HepG2 (cell line): Measurements from ENCODE around the gene RBCK1. TPM values are rescaled to one million over a fixed set of nuclear protein-coding genes. Genes with fewer than 3 reads are reported as not detected.

ENCODE experiments used
- ATAC-seq: fragments of 200-7000 bp; cut with Tn5 transposase; 3 replicates; pipeline ENCODE4 v1.9.1; 2020; ENCODE audit warnings: mild to moderate bottlenecking, moderate library complexity
- BruUV-seq: library from RNA; stranded (reverse); fragments of 400-500 nt; replicated peaks from 2 replicates; lab custom pipeline; 2021; lab: Mats Ljungman, UMichigan
- CTCF ChIA-PET: fragments of 300-600 bp; formaldehyde crosslinking; extraction: SDS; loops from one replicate; lab custom pipeline; 2021; ENCODE audit warnings: low total read pairs, inconsistent platforms, low intra/inter-chr PET ratio; lab: Yijun Ruan, JAX
- POLR2A ChIA-PET: fragments of 350-600 bp; sonication (Branson Sonifier 250); formaldehyde crosslinking; loops from one replicate; lab custom pipeline; 2020; ENCODE audit warnings: antibody characterized with exemption, inconsistent platforms; lab: Yijun Ruan, JAX
- DNase-seq: peaks from one replicate; pipeline ENCODE4 v3.0.0-alpha.2; 2015; ENCODE audit warnings: low spot score
- FAIRE-seq: peaks from 3 replicates; lab custom pipeline; 2011; peaks lifted over from hg19 to GRCh38; lab: Jason Lieb, UNC
- H2AFZ ChIP-seq: one replicate; pipeline ENCODE4 v1.6.1; 2011; ENCODE audit warnings: low read length, inconsistent platforms
- H3K27ac ChIP-seq: fragments of 300-600 bp; 3 replicates; pipeline ENCODE4 v1.8.0; 2011; ENCODE audit warnings: mixed run types, mild to moderate bottlenecking, mixed read lengths, low read length, inconsistent platforms; ENCODE audit not compliant: insufficient read depth; ENCODE audit errors: extremely low read length
- H3K27me3 ChIP-seq, 2 experiments: fragments of 200-600 bp in 1 of 2; 2 replicates in 1 of 2; 3 replicates in 1 of 2; pipeline versions ENCODE4 v1.6.0 to v1.8.0; 2011; ENCODE audit warnings: low read length in 2 of 2, mild to moderate bottlenecking in 2 of 2, moderate library complexity in 2 of 2, inconsistent platforms in 1 of 2; ENCODE audit not compliant: insufficient read depth in 2 of 2, control insufficient read depth in 1 of 2
- H3K36me3 ChIP-seq, 2 experiments: fragments of 200-600 bp in 1 of 2; replicated peaks in 1 of 2; 2 replicates in 1 of 2; 3 replicates in 1 of 2; pipeline versions ENCODE4 v1.5.1 to v1.8.0; 2011; ENCODE audit warnings: low read length in 2 of 2, inconsistent platforms in 1 of 2; ENCODE audit not compliant: insufficient read depth in 2 of 2, control insufficient read depth in 1 of 2
- H3K4me1 ChIP-seq: 2 replicates; pipeline ENCODE4 v1.5.1; 2012; ENCODE audit warnings: low read length, inconsistent platforms; ENCODE audit not compliant: insufficient read depth
- H3K4me2 ChIP-seq: 2 replicates; pipeline ENCODE4 v1.6.0; 2011; ENCODE audit warnings: low read depth, low read length, inconsistent platforms
- H3K4me3 ChIP-seq, 3 experiments: fragments of 200-600 bp in 1 of 3; sonication (generic), shearing (Covaris generic) in 1 of 3; replicated peaks in 1 of 3; 2 replicates each; pipeline ENCODE4 v1.5.1; 2011 to 2016; ENCODE audit warnings: low read length in 3 of 3, inconsistent platforms in 2 of 3, low read depth in 2 of 3, mild to moderate bottlenecking in 2 of 3, control low read depth in 1 of 3, mixed read lengths in 1 of 3; ENCODE audit not compliant: insufficient read depth in 1 of 3
- H3K79me2 ChIP-seq: one replicate; pipeline ENCODE4 v1.6.1; 2011; ENCODE audit warnings: low read length, inconsistent platforms; ENCODE audit not compliant: insufficient read depth
- H3K9ac ChIP-seq: 2 replicates; pipeline ENCODE4 v1.6.0; 2011; ENCODE audit warnings: mild to moderate bottlenecking, low read depth, low read length, inconsistent platforms; ENCODE audit not compliant: insufficient read depth
- H3K9me3 ChIP-seq: 2 replicates; pipeline ENCODE4 v1.5.1; 2012; ENCODE audit warnings: mild to moderate bottlenecking, low read length
- H4K20me1 ChIP-seq: 2 replicates; pipeline ENCODE4 v1.6.0; 2011; ENCODE audit warnings: inconsistent platforms, mild to moderate bottlenecking, low read length, moderate library complexity; ENCODE audit not compliant: insufficient read depth
- CHCHD3 ChIP-seq: sonication (generic); formaldehyde crosslinking; IDR thresholded peaks from 2 replicates; pipeline ENCODE4 v1.8.0; 2022; ENCODE audit warnings: mild to moderate bottlenecking, missing genetic modification reagents, moderate library complexity
- HES4 ChIP-seq: sonication (generic); formaldehyde crosslinking; IDR thresholded peaks from 2 replicates; pipeline ENCODE4 v1.9.0; 2021; ENCODE audit warnings: mild to moderate bottlenecking, missing genetic modification reagents, borderline replicate concordance
- MEF2D ChIP-seq: sonication (generic); formaldehyde crosslinking; IDR thresholded peaks from 2 replicates; pipeline ENCODE4 v1.5.1; 2020; ENCODE audit warnings: mild to moderate bottlenecking, missing genetic modification reagents
- MYC ChIP-seq: sonication (generic); formaldehyde crosslinking; IDR thresholded peaks from 2 replicates; pipeline ENCODE4 v1.9.0; 2021; ENCODE audit warnings: missing genetic modification reagents, borderline replicate concordance
- NRL ChIP-seq: sonication (generic); formaldehyde crosslinking; IDR thresholded peaks from 2 replicates; pipeline ENCODE4 v1.5.0; 2020; ENCODE audit warnings: missing genetic modification reagents, mild to moderate bottlenecking, moderate library complexity, borderline replicate concordance
- POLR2A ChIP-seq, 2 experiments: IDR thresholded peaks; 2 replicates each; pipeline ENCODE4 v1.6.1; 2011; ENCODE audit warnings: low read depth in 2 of 2, low read length in 2 of 2, mild to moderate bottlenecking in 1 of 2, moderate library complexity in 1 of 2; ENCODE audit not compliant: insufficient read depth in 1 of 2
- POLR2AphosphoS5 ChIP-seq: IDR thresholded peaks from 2 replicates; pipeline ENCODE4 v1.6.1; 2012; ENCODE audit warnings: low read depth, low read length
- POLR2G ChIP-seq: fragments of 200-400 bp; formaldehyde crosslinking; IDR thresholded peaks from 2 replicates; pipeline ENCODE4 v1.6.1; 2018; ENCODE audit warnings: mild to moderate bottlenecking, low read depth, low read length, moderate library complexity
- RBM22 ChIP-seq: fragments of 200-400 bp; formaldehyde crosslinking; optimal IDR thresholded peaks from 2 replicates; pipeline ENCODE3; 2017; ENCODE audit warnings: mild to moderate bottlenecking, low read length, moderate library complexity
- RFX3 ChIP-seq: IDR thresholded peaks from 2 replicates; pipeline ENCODE4 v1.6.1; 2016; ENCODE audit warnings: missing biosample characterization, missing genetic modification reagents
- RXRA ChIP-seq: sonication (generic); formaldehyde crosslinking; IDR thresholded peaks from 2 replicates; pipeline ENCODE4 v1.5.1; 2020; ENCODE audit warnings: missing genetic modification reagents
- U2AF1 ChIP-seq: fragments of 200-400 bp; formaldehyde crosslinking; optimal IDR thresholded peaks from 2 replicates; pipeline ENCODE3; 2017; ENCODE audit warnings: mild to moderate bottlenecking, low read depth, low read length
- ZIK1 ChIP-seq: sonication (generic); formaldehyde crosslinking; IDR thresholded peaks from 2 replicates; pipeline ENCODE4 v1.5.0; 2020; ENCODE audit warnings: mild to moderate bottlenecking, low read depth, missing genetic modification reagents, borderline replicate concordance
- ZNF234 ChIP-seq: sonication (generic); formaldehyde crosslinking; conservative IDR thresholded peaks from 2 replicates; pipeline ENCODE4 v1.5.1; 2020; ENCODE audit warnings: mild to moderate bottlenecking, missing genetic modification reagents
- ZNF563 ChIP-seq: sonication (generic); formaldehyde crosslinking; IDR thresholded peaks from 2 replicates; pipeline ENCODE4 v1.8.0; 2022; ENCODE audit warnings: mild to moderate bottlenecking, moderate library complexity, missing genetic modification reagents
- ZNF569 ChIP-seq: sonication (generic); formaldehyde crosslinking; IDR thresholded peaks from 2 replicates; pipeline ENCODE4 v1.5.0; 2020; ENCODE audit warnings: mild to moderate bottlenecking, missing genetic modification reagents, moderate library complexity, borderline replicate concordance
- ZNF615 ChIP-seq: sonication (generic); formaldehyde crosslinking; IDR thresholded peaks from 2 replicates; pipeline ENCODE4 v1.5.0; 2020; ENCODE audit warnings: mild to moderate bottlenecking, missing genetic modification reagents, borderline replicate concordance
- ZNF772 ChIP-seq: sonication (generic); formaldehyde crosslinking; IDR thresholded peaks from 2 replicates; pipeline ENCODE4 v1.5.0; 2020; ENCODE audit warnings: mild to moderate bottlenecking, missing genetic modification reagents
- WGBS: methylation state at CpG from one replicate; pipeline ENCODE4 v1.1.6; 2017; ENCODE audit warnings: low lambda C conversion rate; 5-methylcytosine and 5-hydroxymethylcytosine counted together
- in situ Hi-C: cut with HindIII; loops from 2 replicates; pipeline ENCODE4 v1.10.0; 2017; ENCODE audit warnings: low pct_unique_long_range_greater_than_20kb; ENCODE audit not compliant: extremely low pct_ligation_motif_present
- intact Hi-C: fragments of 100-400 bp; cut with micrococcal nuclease; formaldehyde crosslinking; loops from one replicate; pipeline ENCODE4 v1.10.0; 2022; ENCODE audit not compliant: unreplicated experiment
- polyA plus RNA-seq, 8 experiments: library from polyadenylated mRNA; depleted of rRNA in 3 of 8; stranded (reverse) in 7 of 8; unstranded in 1 of 8; fragments of >200 nt; fragmentation: Illumina TruSeq in 4 of 8; extraction: Trizol in 4 of 8; gene quantifications; 2 replicates each; pipeline versions ENCODE4 v1.2.1 to v1.2.3, GENCODE V29; 2011 to 2016; ENCODE audit warnings: low read depth in 4 of 8, missing spikeins in 1 of 8, mixed read lengths in 1 of 8; ENCODE audit not compliant: insufficient read depth in 1 of 8
- total RNA-seq, 5 experiments: library from RNA; depleted of rRNA; stranded (reverse); fragments of >200 nt; fragmentation: Illumina TruSeq; extraction: Trizol; gene quantifications; 2 replicates each; pipeline ENCODE4 v1.2.3, GENCODE V29; 2016; ENCODE audit warnings: low read depth in 1 of 5

The RBCK1 gene
- total and polyA plus RNA-seq, 2 of the 13 experiments (the other 11 are each of a cell fraction or from before 2014, with no cell fraction given), result 149 to 215 TPM

- Histone ChIP-seq H3K4me1 (no peaks in the 10 kb centered on the region), H3K9ac (no peak overlapping the region), H3K9me3 (no peaks in the 10 kb centered on the region), H3K27me3 (no peaks in the 10 kb centered on the region), H3K4me2 (no peak overlapping the region), H3K36me3 (peaks cover 35 to 63% of the 10 kb centered on the region in 2 experiments), H3K27ac (no peak overlapping the region), H3K4me3 (no peak overlapping the region), H3K79me2 (no peaks in the 10 kb centered on the region), H2AFZ (no peak overlapping the region), H4K20me1 (no peaks in the 10 kb centered on the region)
- POLR2A ChIA-PET, result interaction anchor here (1.0 to 3.1 kb wide), 7 partner anchors 21 to 81 kb away, joined by 3 to 13 read pairs (median 5); partner anchors contain the start of genes NRSN2 and TRIB3
- CTCF ChIA-PET, result no interaction called here
- no peak for FAIRE-seq
- ATAC-seq, result no peak
- intact Hi-C loops (no loop called here), in situ Hi-C loops (no loop called here)
- BruUV-seq, result no TSS peak
- WGBS, result over 99% methylated on average over 14 of the region's 14 CpGs
- TF ChIP-seq NRL (CRISPR knock-in tag) (0 out of 2 replicates have a peak, but pooled peaks have one; percentile 2), U2AF1 (peak; percentile 74), ZNF234 (CRISPR knock-in tag) (0 out of 2 replicates have a peak, but pooled peaks have one; percentile 46), POLR2G (peak; percentile 46), CHCHD3 (0 out of 2 replicates have a peak, but pooled peaks have one; percentile 21), ZIK1 (CRISPR knock-in tag) (0 out of 2 replicates have a peak, but pooled peaks have one; percentile 29), ZNF569 (CRISPR knock-in tag) (no peak), ZNF563 (CRISPR knock-in tag) (0 out of 2 replicates have a peak, but pooled peaks have one; percentile 16), MYC (CRISPR knock-in tag) (0 out of 2 replicates have a peak, but pooled peaks have one; percentile 14), ZNF615 (CRISPR knock-in tag) (no peak), MEF2D (CRISPR knock-in tag) (no peak), POLR2AphosphoS5 (peak; percentile 39; the same call in 1 of the 2 replicates), RBM22 (peak; percentile 53), HES4 (0 out of 2 replicates have a peak, but pooled peaks have one; percentile 55), RXRA (CRISPR knock-in tag) (peak; percentile 15; the same call in 1 of the 2 replicates), POLR2A (IDR thresholded peaks at IDR 0.05; ENCODE audit: insufficient read depth in 1 of 2, low read depth in 2 of 2, low read length in 2 of 2) (peak in 1 of 2 experiments; percentile 17; a peak in 2 of 4 replicates), ZNF772 (CRISPR knock-in tag) (no peak), RFX3 (CRISPR knock-in tag) (no peak)
- no peak for DNase-seq
Measured at GRCh38 chr20:427849-428657, 20.0 kb downstream of the RBCK1 start.
